Uterus (tissue), 2 donors: ENCODE data around the gene NMNAT2.

Experiments
- CTCF ChIP-seq, 4 experiments: fragments of 200-600 bp in 2 of 4; fragments of 450-650 bp in 2 of 4; sonication (generic) in 2 of 4; IDR thresholded peaks; one replicate each; pipeline ENCODE4 v1.5.1; 2016 to 2019; ENCODE audit warnings: antibody characterized with exemption in 4 of 4, mild to moderate bottlenecking in 2 of 4, moderate library complexity in 1 of 4
- POLR2A ChIP-seq, 2 donors: fragments of 450-650 bp; IDR thresholded peaks; one replicate each; pipeline ENCODE4 v1.6.1; 2016; ENCODE audit warnings: antibody characterized with exemption in 2 of 2, mild to moderate bottlenecking in 1 of 2, moderate library complexity in 1 of 2

GRCh38 chr1:183247066-183247465, 171.1 kb downstream of the NMNAT2 start:
- TF ChIP-seq POLR2A (IDR thresholded peaks at IDR 0.05): no peak
- TF ChIP-seq CTCF (IDR thresholded peaks at IDR 0.05): no peak
